SIG-M5 treated with dmso at 0.1 percent for 504 hours (cell line): ENCODE results near the gene ADAM8.

Source experiments
- DNase-seq: peaks from one replicate; lab custom pipeline; 2025; ENCODE audit not compliant: unreplicated experiment; lab: John Stamatoyannopoulos, UW

The ADAM8 gene

GRCh38 chr10:133251388-133252222 lies 25.1 kb downstream of the ADAM8 start:
- DNase-seq: no peak

DNA sequence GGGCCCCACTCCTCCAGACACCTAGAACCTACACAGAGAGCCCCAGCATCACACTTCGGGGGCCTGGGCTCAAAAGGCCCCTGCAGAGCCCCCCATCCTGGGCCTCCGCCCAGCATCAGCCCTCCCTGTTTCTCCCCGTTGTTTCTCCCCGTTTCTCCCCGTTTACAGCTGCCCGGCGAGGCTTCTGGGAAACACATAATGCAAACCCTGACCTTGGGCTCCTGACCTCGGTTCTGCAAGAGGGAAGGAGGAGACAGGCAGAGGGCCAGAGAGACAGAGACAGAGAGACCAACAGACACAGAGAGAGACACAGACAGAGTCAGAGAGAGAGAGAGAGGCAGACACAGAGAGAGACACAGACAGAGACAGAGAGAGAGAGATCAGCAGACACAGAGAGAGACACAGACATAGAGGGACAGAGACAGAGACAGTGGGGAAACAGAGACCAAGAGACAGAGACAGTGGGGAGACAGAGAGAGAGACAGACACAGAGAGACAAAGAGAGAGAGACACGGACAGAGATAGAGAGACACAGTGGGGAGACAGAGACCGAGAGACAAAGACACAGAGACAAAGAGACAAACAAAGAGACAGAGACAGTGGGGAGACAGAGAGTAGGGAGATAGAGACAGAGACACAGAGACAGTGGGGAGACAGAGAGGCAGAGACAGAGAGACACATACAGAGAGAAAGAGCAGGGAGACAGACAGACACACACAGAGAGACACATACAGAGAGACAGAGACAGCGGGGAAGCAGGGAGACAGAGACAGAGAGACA lies 26.5 kb downstream of the ADAM8 start:
- no peak for DNase-seq

DNA sequence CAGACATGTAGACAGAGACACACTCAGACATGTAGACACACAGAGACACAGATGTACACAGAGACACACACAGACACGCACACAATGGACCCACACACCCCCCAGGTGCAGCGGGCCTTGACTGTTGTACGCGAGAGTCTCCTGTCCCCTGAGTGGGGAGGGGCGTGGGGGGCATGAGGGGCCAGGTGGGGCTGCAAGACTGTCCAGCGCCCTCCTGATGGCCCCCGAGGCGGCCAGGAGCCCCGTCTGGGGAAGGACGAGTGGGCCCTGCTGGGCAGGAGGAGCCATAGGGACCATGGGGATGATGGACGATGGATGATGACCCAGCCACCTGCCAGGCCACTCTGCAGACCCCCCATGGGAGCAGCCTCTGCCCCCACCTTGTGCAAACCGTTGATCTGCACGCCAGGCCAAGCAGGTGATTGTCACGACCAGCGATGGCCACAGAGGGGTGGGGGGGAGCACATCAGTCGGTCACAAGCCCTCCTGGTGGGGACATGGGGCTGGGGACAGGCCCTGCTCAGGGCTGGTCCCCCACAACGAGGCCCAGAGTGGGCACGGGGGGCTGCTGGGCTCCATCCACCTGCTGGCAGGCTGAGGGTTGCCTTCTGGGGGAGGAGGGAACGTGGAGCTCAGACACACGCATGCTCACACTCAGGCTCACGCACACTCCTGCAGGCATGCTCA lies 27.4 kb downstream of the ADAM8 start:
- DNase-seq: no peak

- no peak for DNase-seq
Measured at GRCh38 chr10:133248334-133248715, 28.3 kb downstream of the ADAM8 start.

DNA sequence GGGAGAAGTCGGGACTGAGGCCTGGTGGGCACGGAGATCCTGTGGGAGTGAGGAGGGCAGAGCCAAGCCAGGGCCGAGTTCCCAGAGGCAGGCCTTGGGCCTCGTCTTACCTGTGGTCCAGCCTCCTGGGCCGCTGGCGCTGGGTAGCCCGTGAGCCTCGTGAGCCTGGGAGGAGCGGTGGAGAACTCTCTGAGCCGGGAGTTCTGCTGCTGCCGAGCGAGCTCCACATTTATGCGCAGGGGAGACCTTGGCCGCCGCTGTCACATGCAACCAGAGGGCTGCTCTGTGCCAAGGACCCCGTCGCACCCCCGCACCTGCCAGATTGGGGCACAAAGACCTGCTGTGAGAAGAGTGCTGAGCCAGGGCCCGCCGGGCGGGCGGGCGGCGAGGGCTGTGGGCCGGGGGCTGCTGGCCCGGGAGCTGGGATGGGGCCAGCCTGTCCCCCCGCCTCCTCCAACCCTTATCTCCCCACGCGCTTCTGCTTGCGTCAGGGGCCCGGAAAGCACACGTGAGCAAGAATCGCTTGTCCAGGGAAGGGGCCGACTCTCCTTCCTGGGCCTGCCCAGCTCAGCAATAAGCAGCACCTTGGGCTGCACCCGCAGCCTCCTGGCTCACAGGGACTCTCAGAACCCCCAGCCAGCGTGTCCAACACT lies 28.9 kb downstream of the ADAM8 start:
- DNase-seq: no peak

DNA sequence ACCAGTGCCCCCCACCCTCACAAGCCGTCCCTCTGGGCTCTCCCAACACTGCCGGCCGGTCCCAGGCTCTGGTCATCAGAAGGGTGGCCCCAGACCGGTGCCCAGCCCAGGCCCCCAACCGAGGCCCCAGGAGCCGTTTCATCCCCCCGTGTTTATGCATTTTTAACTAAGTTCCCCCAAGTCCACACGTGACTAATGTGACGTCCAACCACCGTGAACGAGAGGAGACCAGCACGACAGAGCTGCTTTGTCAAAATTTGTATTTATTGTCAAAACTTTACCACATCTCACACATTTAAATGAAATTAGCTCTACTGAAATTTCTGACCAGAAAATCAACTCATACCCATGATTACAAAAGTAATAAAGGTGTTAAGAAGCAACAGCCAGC lies 30.4 kb downstream of the ADAM8 start:
- DNase-seq: no peak

GRCh38 chr10:133245439-133246235 lies 31.0 kb downstream of the ADAM8 start:
- no peak for DNase-seq

- DNase-seq: no peak
Measured at GRCh38 chr10:133243593-133243992, 33.1 kb downstream of the ADAM8 start.

- no peak for DNase-seq
Measured at GRCh38 chr10:133242611-133243356, 33.9 kb downstream of the ADAM8 start.

- no peak for DNase-seq
Measured at GRCh38 chr10:133241501-133242205, 35.0 kb downstream of the ADAM8 start.

- DNase-seq: no peak
Measured at GRCh38 chr10:133239990-133240389, 36.7 kb downstream of the ADAM8 start.

GRCh38 chr10:133238466-133238804 lies 38.2 kb downstream of the ADAM8 start:
- DNase-seq: no peak

- no peak for DNase-seq
Measured at GRCh38 chr10:133237588-133238465, 38.8 kb downstream of the ADAM8 start, which contains the start of gene VENTX. Gene VENTX (plus strand): TSS chr10:133237855. CDS start chr10:133237915, 60 bp downstream.

GRCh38 chr10:133237241-133237587 lies 39.5 kb downstream of the ADAM8 start:
- DNase-seq: no peak

GRCh38 chr10:133236401-133237240 lies 40.0 kb downstream of the ADAM8 start:
- DNase-seq: no peak

DNA sequence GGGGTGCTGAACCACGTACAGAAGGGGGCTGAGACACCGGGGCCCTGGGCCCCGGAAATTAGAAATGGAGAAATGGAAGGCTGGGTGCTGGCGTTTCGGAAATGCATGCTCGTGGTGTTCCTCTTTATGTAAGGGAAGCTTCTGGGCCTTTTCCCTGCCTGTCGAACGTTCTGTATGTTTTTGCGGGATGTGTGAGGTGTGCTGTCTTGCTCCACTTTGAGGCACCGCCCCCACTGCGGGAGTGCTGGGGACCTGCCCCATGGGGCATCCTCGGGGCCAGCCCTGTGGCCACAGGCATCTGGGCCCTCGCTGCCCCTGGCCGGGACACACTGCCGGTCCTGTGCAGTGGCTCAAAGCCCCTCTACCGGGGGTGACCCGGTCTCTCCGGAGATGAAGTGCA lies 40.7 kb downstream of the ADAM8 start:
- DNase-seq: peak; percentile 26

DNA sequence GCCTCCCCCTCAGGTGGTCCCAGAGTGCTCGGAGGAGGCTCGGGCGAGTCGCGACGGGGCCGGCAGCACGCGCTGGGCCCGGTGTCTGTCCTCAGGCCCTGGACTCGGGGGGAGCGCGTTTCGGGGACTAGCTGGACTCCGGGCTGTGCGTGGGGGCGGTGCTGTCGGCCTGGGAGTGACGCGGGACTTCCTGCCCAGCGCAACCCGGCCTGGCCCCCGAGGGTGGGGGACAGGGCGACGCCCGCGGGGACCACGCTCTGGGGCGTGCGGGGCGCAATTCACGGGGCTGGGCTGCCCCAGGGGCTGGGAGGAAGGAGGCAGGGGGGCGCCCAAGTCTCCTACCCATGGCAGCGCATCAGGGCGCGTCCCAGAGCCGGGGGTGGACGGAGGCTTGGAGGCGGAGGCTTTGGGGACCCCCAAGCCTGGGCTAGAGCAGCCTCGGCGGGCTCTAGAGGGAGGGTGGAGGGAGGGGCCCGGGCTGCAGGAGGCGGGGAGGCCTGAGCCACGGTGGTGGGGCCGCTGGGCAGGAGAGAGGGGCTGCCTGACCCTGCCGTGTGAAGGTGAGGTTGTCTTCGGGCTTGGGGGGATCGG lies 41.3 kb downstream of the ADAM8 start:
- DNase-seq: no peak
